GM12865 (cell line): ENCODE results near the gene ARRB1.

Experiments
- DNase-seq: peaks from one replicate; pipeline ENCODE4 v3.0.0; 2010; ENCODE audit warnings: low read depth
- H3K4me3 ChIP-seq: 2 replicates; pipeline ENCODE4 v1.5.1; 2011; ENCODE audit warnings: mild to moderate bottlenecking, low read depth, low read length, control low read depth
- CTCF ChIP-seq: IDR thresholded peaks from 2 replicates; pipeline ENCODE4 v1.5.1; 2011; ENCODE audit warnings: low read length, control low read depth, low read depth, inconsistent platforms; ENCODE audit not compliant: insufficient read depth; ENCODE audit errors: missing control alignments

Gene ARRB1

GRCh38 chr11:75389276-75389605 is 37.8 kb upstream of the ARRB1 start:
- DNase-seq: no peak
- no peak overlapping the region for H3K4me3 ChIP-seq
- no peak for TF ChIP-seq CTCF

DNA sequence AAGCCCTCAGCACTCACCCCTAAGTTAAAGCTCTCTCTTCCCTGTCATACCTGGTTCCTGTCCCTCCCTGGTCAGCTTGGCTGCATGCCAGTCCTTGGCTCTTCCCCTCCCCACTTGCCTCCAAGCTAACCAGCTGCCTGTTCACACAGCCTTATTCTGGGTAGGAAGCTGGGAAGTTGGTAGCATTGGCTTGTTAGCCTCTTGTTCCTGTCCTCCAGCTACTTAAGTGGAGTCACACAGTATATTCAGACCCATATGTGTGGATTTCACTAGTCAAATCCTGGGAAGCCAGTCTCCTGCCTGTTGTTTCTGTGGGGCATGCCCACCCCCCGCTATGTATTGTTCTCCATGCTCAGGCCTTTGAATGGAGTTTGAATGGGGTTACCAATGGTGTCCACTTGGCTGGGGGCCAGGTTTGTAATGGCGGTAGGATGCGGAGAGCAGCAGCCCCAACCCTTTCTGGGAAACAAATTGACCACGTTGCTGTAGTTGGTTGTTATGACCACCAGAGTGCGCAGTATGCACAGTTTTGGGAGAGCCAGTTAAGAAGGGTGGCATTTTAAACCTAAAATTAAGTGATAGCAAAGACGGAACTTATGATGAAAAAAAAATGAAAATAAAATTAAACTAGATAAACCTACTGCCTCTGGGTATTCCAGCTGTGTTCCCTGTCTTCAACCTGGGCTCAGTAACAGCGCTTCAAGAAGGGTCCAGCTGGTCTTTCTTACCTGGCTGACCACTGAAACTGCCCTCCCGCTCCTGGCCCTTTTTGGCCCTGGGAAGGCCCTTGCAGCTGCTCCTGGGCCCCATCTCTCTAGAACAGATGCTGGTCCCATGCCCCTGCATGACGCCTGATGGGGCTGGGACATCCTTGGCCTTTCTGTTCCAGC is 37.2 kb upstream of the ARRB1 start:
- H3K4me3 ChIP-seq: no peak overlapping the region
- DNase-seq: peak; percentile 77
- peak; percentile 74 for TF ChIP-seq CTCF

GRCh38 chr11:75387736-75388294 is 36.4 kb upstream of the ARRB1 start:
- TF ChIP-seq CTCF: no peak
- no peak overlapping the region for H3K4me3 ChIP-seq
- no peak for DNase-seq

DNA sequence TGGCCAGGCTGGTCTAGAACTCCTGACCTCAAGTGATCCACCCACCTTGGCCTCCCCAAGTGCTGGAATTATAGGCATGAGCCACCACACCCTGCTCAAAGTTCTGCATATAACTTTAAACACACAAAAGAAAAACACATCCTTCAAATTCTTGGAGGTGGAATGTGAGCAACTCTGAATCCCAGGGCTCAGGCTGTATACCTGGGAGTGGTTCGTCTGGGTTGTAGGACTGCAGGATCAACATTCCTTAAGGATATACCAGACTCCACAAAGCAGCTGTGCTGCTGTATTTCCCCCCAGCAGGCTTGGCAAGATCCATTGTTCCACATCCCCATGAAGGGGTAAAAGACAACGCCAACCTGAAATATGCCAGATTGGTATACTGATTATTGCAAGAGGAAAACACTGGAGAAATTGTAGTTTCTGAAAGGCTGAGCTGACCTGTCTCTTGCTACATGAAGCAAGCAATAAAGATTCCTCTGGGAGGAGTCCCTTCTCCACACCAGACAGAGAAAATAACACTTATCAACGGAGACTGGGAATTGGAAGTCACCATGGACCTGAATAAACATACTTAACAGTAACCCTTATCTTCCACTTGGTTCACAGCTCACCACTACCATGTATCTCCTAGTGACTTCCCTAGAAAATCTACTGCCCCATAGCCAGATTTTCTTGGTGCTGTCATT is 35.6 kb upstream of the ARRB1 start:
- DNase-seq: no peak
- no peak for TF ChIP-seq CTCF
- H3K4me3 ChIP-seq: no peak overlapping the region

- DNase-seq: peak; percentile 73
- no peak overlapping the region for H3K4me3 ChIP-seq
- TF ChIP-seq CTCF: peak; percentile 98
Observed at GRCh38 chr11:75384438-75385080, 33.1 kb upstream of the ARRB1 start.

- no peak overlapping the region for H3K4me3 ChIP-seq
- TF ChIP-seq CTCF: no peak
- no peak for DNase-seq
Observed at GRCh38 chr11:75383246-75383645, 31.8 kb upstream of the ARRB1 start.
